ENCODE data around the gene DSPP. TPM values are rescaled to one million over a fixed set of nuclear protein-coding genes. Genes with fewer than 3 reads are reported as not detected.

Gene DSPP
- polyA plus RNA-seq, 1 of the 3 experiments (the other 2 are of a cell fraction): not detected

DNA sequence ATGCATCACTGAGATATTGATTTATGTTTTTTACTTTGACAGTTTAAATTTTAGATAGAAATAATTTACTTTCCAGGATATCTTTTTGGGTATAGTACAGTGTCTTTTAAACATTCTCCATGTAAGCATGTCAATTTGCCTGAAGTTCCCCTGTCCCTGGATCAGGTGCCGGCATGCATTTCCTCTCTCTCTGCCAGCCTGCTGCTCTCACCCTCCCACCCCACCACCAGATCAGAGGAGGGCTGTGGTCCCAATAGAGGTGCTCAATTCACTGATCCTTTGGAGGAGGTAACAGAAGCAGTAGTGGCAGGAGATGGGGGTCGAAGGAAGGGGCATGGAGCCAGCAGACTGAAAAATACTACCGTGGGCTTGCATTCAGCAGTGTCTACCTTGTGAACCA is 28.3 kb upstream of the DSPP start:
- Histone ChIP-seq H3F3A (replicated peaks; ENCODE audit: insufficient read depth) (no peaks in the 10 kb centered on the region), H3K9ac (no peak overlapping the region), H3K4me1 (ENCODE audit: control insufficient read depth in 1 of 2, insufficient read depth in 2 of 2, low read depth in 1 of 2, low read length in 1 of 2) (peaks cover 0 to 11% of the 10 kb centered on the region in 2 experiments; a peak in 2 of 4 replicates), H3K79me2 (ENCODE audit: insufficient read depth) (no peaks in the 10 kb centered on the region), H2AFZ (ENCODE audit: low read depth) (no peak overlapping the region), H3K27me3 (ENCODE audit: insufficient read depth) (no peaks in the 10 kb centered on the region), H3K4me2 (no peak overlapping the region), H3K4me3 (ENCODE audit: low read depth in 2 of 2, low read length in 1 of 2) (no peak overlapping the region), H3K9me2 (no peaks in the 10 kb centered on the region), H3K9me3 (no peaks in the 10 kb centered on the region), H3K27ac (ENCODE audit: low read depth in 2 of 2, low read length in 1 of 2) (peak overlapping the region in 1 of 2 experiments; percentile 28; a peak in 1 of 4 replicates), H3K36me3 (replicated peaks in 1 of 2; ENCODE audit: control insufficient read depth in 1 of 2, insufficient read depth in 2 of 2, low read length in 1 of 2) (no peaks in the 10 kb centered on the region), H4K20me1 (ENCODE audit: insufficient read depth) (no peaks in the 10 kb centered on the region)
- peak; percentile 39 for DNase-seq
- TF ChIP-seq FOXJ3 (CRISPR knock-in tag; IDR thresholded peaks at IDR 0.05) (no peak), RCOR1 (IDR thresholded peaks at IDR 0.05; ENCODE audit: low read length) (no peak), FOXM1 (IDR thresholded peaks at IDR 0.05; ENCODE audit: low read depth) (no peak), EZH2phosphoT487 (IDR thresholded peaks at IDR 0.05; ENCODE audit: borderline replicate concordance, low read depth) (no peak)
- TF ChIP-seq, protein P1, sequence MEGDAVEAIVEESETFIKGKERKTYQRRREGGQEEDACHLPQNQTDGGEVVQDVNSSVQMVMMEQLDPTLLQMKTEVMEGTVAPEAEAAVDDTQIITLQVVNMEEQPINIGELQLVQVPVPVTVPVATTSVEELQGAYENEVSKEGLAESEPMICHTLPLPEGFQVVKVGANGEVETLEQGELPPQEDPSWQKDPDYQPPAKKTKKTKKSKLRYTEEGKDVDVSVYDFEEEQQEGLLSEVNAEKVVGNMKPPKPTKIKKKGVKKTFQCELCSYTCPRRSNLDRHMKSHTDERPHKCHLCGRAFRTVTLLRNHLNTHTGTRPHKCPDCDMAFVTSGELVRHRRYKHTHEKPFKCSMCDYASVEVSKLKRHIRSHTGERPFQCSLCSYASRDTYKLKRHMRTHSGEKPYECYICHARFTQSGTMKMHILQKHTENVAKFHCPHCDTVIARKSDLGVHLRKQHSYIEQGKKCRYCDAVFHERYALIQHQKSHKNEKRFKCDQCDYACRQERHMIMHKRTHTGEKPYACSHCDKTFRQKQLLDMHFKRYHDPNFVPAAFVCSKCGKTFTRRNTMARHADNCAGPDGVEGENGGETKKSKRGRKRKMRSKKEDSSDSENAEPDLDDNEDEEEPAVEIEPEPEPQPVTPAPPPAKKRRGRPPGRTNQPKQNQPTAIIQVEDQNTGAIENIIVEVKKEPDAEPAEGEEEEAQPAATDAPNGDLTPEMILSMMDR (IDR thresholded peaks at IDR 0.05): no peak
- WGBS (ENCODE audit: low lambda C conversion rate): 62% methylated on average over 3 of the region's 3 CpGs
- CTCF ChIA-PET: interaction anchor here (1.1 kb wide), 1 partner anchor 8 kb away, joined by 3 read pairs; no protein-coding TSS in a partner anchor
- POLR2A ChIA-PET: no interaction called here

DNA sequence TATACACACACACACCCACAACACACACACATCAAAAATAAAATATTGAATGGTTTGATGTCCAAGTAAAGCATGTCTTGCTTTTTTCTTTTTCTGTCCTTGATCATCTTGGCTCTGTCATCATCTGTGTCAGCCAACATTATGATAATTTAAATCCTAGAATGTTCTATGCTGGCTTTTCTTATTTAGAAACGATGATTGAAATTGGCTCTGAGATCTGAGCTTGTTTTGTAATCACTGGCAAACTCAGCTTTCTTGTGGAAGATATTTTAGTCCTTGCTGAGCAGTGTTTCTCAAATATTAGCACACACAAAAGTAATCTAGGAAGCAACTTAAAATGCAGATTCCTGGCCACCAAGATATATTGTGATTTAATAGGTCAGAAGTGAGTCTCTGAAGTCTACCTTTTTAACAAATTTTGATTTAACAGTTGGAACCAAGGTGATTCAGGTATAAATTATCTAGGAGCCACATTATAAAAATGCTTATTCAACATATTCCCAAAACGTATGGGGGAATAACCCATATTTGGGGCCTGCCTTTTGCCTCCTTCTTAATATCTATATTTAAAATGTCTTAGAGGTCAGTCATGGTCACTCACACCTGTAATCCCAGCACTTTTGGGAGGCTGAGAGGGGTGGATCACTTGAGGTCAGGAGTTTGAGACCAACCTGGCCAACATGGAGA is 24.0 kb upstream of the DSPP start:
- no peak overlapping the region for H3K4me3 ChIP-seq (ENCODE audit: low read depth in 2 of 2, low read length in 1 of 2)
- no peaks in the 10 kb centered on the region for H3K9me3 ChIP-seq
- no peaks in the 10 kb centered on the region for H3K27me3 ChIP-seq (ENCODE audit: insufficient read depth)
- no peak overlapping the region for H2AFZ ChIP-seq (ENCODE audit: low read depth)
- H3K36me3 ChIP-seq (replicated peaks in 1 of 2; ENCODE audit: control insufficient read depth in 1 of 2, insufficient read depth in 2 of 2, low read length in 1 of 2): no peaks in the 10 kb centered on the region
- H3F3A ChIP-seq (replicated peaks; ENCODE audit: insufficient read depth): no peaks in the 10 kb centered on the region
- no peaks in the 10 kb centered on the region for H3K79me2 ChIP-seq (ENCODE audit: insufficient read depth)
- POLR2A ChIA-PET: no interaction called here
- CTCF ChIA-PET: no interaction called here
- H3K27ac ChIP-seq (ENCODE audit: low read depth in 2 of 2, low read length in 1 of 2): no peak overlapping the region
- TF ChIP-seq, protein P2, sequence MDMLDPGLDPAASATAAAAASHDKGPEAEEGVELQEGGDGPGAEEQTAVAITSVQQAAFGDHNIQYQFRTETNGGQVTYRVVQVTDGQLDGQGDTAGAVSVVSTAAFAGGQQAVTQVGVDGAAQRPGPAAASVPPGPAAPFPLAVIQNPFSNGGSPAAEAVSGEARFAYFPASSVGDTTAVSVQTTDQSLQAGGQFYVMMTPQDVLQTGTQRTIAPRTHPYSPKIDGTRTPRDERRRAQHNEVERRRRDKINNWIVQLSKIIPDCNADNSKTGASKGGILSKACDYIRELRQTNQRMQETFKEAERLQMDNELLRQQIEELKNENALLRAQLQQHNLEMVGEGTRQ (IDR thresholded peaks at IDR 0.05; ENCODE audit: borderline replicate concordance, low read depth, low read length): no peak
- TF ChIP-seq TAF1 (IDR thresholded peaks at IDR 0.05; ENCODE audit: borderline replicate concordance, low read depth, low read length) (no peak), YY1 (IDR thresholded peaks at IDR 0.05; ENCODE audit: low read depth) (no peak)
- no peaks in the 10 kb centered on the region for H4K20me1 ChIP-seq (ENCODE audit: insufficient read depth)
- no peaks in the 10 kb centered on the region for H3K9me2 ChIP-seq
- H3K4me1 ChIP-seq (ENCODE audit: control insufficient read depth in 1 of 2, insufficient read depth in 2 of 2, low read depth in 1 of 2, low read length in 1 of 2): peaks cover 0 to 7% of the 10 kb centered on the region in 2 experiments; a peak in 2 of 4 replicates
- DNase-seq: no peak
- no peak overlapping the region for H3K4me2 ChIP-seq
- WGBS (ENCODE audit: low lambda C conversion rate): 46% methylated on average over 2 of the region's 2 CpGs
- H3K9ac ChIP-seq: no peak overlapping the region
